PC-3 (cell line): ENCODE results near the gene C11orf68.

Experiments used
- EZH2 ChIP-seq: fragments of 300-600 bp; sonication (generic); IDR thresholded peaks from one replicate; pipeline ENCODE4 v1.6.1; 2017; ENCODE audit warnings: antibody characterized with exemption, mild to moderate bottlenecking, low read length; ENCODE audit not compliant: unreplicated experiment
- EZH2phosphoT487 ChIP-seq: fragments of 300-600 bp; sonication (generic); IDR thresholded peaks from 2 replicates; pipeline ENCODE4 v1.6.1; 2018; ENCODE audit warnings: mild to moderate bottlenecking, antibody characterized with exemption, low read length, borderline replicate concordance

- TF ChIP-seq EZH2: no peak
- TF ChIP-seq EZH2phosphoT487: no peak
These were observed 47.9 kb downstream of the C11orf68 start for GRCh38 chr11:65870706-65871681.
